HuH-7 (cell line): ENCODE data around the gene REEP6.

Experiments
- DNase-seq: peaks from one replicate; pipeline ENCODE4 v3.0.0; 2011; ENCODE audit warnings: low spot score

The REEP6 gene

DNA sequence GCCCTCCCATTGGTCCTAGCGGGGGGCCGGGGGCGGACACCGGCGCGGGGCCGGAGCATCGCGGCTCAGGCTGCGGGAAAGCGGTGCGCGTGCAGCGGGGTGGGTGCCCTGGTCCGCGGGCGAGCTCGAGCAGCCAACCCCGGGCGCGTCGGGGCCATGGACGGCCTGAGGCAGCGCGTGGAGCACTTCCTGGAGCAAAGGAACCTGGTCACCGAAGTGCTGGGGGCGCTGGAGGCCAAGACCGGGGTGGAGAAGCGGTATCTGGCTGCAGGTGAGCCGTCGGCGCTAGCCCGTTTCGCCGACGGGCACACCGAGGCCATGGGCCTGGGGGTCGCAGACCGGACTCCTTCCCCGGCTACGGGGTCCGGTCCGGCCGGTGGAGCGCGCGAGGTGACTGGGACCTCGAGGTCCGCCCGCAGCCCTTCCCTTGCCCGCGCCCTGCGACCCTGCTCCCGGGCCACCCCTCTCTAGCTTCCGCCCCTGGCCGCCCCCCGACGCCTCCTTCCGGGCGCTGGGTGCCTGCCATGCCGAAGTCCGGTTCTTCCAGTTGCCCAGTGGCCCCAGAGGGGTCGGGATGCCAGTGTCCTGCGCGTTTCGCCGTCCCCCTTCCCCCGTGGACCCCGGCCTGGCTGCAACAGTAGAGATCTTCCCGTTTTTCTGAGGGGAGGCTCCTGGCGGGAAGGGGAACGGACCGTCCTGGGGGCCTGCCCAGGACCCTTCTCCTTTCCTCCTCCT lies at the start of gene REEP6:
REEP6 (plus strand) TSS at position 68 of the 735 bp plus-strand sequence; CDS start at position 157, 89 bp downstream.
- no peak for DNase-seq

DNA sequence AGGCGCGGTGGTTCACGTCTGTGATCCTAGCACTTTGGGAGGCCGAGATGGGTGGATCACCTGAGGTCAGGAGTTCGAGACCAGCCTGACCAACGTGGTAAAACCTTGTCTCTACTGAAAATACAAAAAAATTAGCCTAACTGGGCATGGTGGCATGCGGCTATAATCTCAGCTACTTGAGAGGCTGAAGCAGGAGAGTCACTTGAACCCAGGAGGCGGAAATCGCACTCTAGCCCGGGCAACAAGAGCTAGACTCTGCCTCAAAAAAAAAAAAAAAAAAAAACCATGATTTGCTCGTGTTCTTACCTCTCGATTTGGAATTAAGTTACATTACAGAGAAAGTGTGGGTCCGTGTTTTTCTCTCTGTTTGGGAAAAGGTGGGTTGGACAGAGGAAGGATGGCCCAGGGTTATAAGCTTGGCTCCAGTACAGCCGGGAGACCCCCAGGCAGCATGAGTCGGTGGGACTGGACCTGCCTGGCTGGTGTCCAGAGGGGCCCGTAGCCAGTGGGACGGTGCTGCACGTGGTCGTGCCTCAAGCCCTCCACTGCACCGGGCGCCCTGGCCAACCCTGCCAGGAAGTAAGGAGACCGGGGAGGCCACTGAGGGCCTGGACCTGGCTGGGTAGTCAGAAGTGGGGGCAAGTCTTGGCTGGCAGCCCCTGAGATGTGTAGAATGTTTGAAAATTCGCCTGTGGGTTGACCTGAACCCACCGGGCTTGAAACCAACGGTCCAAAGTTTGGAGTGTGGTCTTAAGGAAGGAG lies 49.1 kb upstream of the REEP6 start:
- no peak for DNase-seq

DNA sequence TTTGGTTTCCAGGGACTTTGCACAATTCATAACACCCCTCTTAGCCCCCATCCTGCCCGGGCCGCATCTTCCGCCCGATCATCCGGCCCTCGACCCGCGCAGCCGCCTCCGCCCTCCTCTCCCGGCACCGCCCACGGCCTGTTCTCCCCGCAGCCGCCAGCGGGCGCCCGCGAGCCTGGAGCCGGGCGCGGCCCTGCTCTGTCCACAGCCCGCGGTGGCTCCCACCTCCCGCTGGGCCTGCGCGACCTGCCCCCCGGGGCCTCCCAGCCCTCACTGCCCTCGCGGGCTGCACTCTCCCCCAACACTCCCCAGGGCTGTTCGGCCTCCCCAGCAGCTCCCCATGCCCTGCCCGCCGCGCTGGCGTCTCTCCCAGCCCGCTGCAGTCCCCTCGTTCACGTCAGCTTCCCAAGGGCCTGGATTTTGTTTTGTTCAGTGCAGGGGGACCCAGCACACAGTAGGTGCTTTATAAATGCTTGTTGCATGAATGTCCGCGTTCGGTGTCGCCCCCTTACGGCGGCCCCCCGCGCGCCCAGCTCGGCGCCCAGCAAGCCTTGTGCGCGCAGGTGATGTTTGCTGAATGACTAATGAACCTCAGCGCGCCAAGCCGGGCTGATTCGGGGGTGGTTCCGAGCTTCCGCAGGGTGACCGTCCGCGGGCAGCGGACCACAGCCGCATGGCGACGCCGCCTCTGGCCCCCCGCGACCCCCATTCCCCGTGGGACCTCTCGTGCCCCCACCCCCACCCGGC lies 45.6 kb upstream of the REEP6 start:
- peak; percentile 89 for DNase-seq

DNA sequence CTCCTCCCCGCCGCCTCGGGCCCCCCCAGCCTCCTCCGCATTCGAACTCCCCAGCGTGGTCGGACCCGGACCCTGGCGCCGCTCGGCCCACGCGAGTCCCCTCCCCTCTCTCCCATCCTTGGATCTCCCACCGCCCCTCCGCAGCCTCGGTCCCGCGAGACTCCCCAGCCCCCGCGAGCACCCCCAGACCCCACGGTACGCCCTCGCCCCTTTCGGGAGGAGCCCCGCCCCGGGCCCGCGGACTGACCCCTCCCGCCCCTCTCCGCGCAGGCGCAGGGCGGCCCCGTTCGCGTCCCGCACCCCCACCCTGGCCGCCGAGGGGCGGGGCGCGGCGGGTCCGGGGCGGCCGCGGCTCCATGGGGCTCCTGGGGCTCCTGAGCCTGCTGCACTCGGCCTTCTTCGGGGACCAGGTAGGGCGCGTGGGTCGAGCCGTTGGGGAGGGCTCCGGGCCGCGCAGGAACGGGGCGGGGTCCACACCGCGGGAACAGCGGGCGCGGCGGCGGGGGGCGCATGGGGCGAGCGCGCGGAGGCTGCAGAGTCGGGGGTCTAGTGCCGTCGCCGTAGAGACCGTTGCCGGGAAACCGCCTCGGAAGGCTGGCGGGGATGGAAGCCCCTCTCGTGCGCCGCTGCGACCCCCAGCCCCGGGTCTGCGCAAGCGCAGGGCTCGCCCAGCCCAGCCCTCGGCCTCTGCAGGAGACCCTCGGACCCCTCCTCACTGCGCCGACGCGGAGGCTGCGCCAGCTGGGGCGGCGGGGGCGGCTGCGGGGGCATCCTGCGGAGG lies 44.9 kb upstream of the REEP6 start:
- DNase-seq: peak; percentile 79

DNA sequence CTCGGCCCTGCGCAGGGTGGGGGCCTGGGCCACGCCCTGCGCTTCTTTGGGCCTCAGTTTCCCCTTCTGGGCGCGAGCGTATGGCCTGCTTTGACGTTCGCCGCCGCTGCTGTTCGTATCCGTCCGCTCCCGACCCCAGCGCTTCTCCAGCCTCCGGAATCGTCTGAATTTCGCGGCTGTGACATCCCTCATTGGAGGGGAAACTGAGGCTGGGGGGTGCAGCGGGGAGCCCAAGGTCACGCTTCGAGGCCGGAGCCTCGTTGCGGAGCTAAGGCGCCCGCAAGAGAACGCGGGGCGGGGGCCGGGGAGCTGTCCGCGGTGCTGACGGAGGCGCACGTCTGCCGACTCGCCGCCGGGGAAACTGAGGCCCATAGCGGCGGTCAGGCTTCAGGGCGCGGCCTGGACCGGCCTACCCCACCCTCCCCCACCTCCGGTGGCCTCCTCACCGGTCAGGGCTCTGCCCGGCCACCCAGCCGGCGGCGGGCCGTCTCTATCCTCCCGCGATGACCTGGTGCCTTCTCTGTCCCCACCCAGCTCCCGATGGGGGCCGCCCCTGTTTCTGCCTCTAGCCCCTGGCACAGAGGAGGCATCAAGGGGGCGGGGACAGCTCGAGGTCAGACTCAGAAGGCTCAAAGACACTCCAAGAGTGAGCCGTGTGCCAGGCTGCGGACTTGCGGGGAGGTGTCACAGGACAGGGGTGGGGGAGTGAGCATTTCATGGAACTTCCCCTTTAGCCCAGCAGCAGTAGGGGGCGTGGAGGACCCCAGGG lies 44.1 kb upstream of the REEP6 start:
- no peak for DNase-seq

DNA sequence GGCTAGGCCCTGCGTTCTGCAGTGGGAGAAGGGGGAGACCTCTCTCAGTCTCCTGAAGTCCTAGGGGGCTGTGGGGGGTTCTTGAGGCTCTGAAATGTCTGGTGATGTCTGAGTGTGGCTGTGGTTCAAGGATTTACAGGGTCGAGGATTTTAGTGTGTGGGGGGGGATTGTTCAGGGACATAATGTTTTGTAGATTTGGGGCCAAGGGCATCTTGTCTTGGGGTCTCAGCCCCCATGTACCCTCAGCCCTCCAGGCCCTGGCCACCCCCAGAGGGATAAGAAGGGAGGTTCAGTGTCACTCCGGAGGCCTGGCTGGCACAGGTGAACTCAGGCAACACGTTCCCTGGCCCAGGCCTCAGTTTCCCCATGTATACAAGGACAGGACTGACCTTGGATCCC lies 43.5 kb upstream of the REEP6 start:
- no peak for DNase-seq

DNA sequence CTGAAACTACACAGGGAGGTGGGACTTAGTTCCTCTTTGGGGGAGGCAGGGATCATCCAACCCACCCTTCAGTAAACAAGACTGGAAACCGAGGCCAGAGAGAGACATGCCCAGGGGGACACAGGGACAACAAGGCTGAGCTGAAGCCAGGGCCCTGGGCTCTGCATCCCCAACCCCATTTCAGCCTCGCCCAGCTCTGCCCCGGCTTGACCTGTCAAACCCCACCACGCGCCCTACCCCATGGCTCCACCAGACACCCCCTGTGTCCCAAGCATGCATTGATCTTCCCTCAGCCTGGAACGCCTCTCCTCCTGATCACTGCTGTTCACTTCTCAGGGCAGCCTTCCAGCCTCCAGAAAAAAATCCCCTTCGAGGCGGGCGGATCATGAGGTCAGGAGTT lies 43.0 kb upstream of the REEP6 start:
- no peak for DNase-seq

DNA sequence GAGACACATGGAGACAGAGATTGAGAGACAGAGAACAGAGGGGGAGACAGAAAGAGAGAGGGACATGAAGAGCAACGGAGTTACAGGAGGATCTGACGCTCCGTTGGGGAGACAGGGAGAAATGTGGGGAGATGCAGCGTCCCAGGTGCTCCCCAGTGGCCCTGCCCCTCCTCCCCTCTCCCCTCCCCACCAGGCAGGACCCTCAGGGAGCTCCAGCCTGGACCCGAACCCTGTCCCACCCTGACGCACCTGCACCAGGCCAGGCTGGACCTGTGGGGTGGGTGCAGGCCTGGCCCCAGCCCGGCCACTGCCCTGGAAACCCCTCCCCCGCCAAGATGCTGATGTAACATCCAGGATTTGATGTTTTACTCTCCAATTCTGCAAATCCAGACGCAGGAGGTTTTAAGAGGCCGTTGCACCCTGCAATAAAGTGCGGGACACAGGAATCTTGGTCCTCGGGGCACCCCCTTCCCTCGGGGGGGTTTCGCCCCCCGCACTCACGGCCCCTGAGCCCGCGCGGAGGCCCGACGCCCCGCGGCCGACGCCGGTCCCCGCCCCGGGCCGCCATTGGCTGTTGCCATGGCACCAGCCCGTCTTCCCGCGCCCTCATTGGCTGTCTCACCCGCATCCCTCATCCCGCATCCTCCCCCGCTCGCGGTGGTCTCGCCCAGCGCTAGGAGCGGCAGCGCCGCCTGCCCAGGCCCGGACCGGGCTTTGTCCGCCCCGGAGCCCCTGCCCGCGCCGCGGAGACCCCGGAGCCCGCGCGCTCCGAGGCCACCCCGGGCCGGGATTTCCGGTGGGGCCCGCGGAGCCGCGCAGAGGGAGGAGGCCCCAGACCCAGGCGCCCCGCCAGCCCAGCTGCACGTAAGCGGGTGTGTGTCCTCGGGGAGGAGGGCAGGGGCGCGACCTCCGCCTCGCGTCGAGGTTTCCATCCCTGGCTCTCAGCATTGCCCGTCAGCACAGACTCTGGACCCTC lies 41.2 kb upstream of the REEP6 start, which contains the start of gene APC2:
APC2 (plus strand) TSS at position 655 of the 976 bp plus-strand sequence. CDS start 2,881 bp downstream, outside the sequence.
- no peak for DNase-seq

DNA sequence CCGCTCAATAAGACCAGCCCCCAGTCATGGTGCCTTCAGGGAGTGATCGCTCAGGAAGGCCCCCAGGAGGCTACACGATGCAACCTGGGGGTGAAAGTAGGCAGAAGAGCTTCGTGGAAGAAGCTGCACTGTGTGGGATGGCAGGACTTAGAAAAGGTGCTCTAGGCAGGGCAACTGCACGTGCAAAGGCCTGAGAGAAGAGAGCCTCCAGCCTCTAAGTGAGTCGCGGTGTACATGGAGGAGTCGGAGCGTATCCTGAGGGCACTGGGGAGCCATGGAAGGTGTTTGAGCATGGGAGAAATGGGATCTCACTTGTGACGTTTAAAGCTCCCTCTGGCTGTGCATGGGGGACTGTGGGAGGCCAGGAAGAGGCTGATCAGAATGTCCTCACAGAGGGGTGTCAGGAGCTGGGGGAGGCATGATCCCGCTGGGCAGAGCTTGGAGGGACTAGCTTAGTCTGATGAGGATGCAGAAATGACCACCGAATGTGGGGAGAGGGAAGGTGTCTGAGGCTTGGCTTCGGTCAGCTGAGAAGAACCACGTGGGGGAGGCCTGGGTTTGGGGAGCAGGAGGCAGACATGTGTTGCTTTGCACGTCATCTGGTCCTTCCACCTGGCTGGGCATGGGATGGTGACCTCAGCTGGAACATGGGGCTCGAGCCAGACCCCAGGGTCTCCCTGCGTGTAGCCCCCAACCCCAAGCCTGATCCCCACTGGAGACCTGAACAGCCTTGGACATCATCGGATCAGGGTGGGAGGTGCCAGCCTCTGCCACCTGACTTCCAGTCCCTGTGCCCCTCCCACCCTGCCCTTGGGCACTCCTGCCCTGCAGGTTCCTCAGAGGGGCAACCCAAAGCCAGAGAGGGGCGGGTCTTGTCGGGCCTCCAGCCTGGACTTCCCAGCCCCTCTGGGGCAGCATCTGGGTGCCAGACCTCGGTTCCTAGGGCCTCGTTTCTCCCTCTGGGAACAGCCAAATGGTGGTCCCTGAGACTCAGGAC lies 39.9 kb upstream of the REEP6 start:
- DNase-seq: no peak

DNA sequence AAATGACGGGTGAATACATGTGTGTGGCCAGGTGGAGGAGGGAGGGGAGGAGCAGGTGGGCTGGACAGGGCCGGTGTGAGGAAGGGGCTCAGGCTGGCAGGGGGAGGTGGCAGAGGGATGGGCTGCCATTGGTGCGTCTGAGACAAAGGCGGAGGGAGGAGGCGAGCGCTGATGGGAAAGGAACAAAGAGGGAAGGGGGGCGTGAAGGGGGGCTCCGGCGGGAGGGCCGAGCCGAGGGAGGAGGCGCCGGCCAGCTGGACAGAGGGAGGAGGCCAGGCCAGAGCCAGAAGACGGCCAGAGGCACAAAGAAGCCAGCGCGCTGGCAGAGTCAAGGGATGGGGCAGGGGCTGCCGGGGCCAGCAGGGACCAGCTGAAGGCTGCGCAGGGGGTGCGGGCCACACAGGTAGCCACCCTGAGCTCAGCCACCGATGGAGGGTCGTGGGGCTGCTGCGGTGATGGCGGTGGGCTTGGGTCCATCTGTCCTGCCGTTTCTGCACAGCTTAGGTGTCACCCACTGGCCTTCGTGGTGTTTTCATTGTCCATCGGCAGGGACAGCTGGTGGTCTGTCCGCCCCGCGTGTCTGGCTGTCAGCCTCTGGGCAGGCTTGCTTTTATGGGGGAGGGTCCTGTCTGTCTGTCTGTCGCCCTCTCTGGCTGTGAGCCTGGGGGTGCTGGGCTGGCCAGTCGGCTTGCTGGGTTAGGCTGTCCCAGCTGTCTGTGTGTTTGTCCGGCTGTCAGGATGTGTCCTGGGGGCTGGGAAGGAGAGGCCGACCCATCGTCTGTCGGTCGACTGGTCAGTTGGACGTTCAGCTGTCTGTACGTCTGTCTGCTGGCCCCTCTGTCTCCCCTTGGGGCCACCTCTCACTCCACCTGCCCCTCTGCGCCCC lies 38.8 kb upstream of the REEP6 start:
- DNase-seq: no peak

DNA sequence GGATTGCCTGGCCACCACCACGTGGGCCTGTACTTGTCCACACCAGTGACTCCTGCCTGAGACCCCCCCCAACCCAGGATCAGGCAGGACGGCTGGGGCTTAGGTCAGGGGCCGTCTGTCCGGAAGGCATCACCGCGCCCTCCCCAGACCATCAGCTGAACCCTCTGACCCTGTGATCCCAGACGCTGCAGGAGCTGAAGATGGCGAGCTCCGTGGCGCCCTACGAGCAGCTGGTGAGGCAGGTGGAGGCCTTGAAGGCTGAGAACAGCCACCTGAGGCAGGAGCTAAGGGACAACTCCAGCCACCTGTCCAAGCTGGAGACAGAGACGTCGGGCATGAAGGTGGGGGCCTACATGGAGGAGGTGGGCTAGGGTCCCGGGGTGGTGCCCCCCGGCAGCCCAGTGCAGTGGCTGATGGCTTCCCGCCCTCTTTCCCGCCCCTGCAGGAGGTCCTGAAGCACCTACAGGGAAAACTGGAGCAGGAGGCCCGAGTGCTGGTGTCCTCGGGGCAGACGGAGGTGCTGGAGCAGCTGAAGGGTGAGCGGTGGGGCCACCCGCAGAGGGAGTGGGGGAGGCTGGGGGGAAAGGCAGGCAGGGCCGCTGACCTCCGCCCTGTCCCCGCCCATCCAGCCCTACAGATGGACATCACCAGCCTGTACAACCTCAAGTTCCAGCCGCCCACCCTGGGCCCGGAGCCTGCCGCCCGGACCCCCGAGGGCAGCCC lies 38.0 kb upstream of the REEP6 start:
- no peak for DNase-seq

DNA sequence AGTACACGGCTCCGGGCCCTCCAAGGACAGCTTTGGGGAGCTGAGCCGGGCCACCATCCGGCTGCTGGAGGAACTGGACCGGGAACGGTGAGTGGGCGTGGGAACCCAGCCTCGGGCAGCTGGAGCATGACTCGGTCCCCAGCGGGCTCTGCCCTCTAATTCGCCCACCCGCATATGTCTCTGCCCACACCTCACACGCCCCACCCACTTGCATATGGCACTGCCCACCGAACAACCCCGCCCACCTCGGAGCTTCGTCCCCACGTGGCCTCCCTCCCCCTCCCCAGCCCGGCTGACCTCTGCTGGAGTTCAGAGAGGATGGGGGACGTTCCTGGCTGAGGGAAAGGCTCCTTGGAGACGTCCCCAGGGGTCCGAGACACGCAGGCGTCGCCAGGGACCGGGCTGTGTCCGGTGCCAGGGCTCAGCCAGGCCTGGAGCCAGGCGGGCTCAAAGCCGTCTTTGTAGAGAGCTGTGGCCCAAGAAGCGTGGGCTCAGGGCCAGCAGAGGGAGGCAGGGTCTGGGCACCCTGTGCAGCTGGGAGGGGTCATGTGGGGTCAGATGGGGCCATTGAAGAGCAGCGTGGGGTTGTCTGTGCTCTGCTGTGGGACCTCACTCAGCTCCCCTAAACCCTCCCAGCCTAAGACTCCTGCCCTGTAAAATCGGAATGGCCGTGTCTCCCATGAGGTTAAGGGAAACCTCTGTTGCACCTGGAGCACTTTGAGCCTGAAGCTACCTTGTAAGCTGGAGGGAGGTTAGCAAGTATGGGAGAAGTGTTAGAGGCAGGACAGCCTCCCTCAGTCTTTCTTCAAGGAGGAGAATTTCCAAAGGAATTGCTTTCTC lies 37.2 kb upstream of the REEP6 start:
- DNase-seq: no peak

DNA sequence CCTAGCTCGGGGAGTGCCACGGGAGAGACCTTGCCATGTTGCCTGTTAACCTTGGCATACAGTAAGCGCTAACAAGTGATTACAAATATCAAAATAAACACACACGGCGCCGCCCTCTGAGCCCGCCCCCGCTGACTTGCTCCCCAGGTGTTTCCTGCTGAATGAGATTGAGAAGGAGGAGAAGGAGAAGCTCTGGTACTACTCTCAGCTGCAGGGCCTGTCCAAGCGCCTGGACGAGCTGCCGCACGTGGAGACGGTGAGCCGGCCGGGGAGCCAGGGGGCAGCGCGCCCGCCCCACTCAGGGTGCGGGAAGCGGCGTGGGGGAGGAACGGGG lies 36.0 kb upstream of the REEP6 start:
- no peak for DNase-seq

DNA sequence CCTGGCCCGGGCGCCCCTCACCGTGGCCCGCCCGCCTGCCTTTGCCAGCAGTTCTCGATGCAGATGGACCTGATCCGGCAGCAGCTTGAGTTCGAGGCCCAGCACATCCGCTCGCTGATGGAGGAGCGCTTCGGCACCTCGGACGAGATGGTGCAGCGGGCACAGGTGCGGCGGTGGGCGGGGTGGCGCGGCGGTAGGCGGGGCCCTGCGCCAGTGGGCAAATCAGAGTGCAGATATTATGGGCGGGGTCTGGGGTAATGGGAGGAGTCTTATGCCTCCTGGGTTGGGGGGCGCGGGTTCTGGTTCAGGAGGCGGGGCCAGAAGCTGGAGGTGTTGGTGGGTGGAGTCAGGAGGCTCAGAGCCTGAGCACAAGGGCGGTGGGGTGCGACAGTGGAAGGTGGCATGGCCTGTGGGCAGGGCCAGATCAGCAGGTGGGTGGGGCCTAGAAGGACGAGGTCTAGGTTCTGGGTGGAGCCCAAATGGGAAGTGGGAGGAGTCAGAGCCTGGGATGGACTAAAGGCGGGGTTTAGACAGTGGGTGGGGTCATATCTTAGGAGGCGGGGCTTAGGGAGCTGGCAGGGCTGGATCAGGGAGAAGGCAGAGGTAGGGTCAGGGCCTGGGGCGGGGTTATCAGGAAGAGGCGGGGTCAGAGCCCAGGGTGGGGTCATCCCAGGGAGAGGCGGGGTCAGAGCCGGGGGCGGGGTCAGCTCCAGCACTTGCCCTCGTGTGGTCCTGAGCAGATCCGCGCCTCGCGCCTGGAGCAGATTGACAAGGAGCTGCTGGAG lies 35.5 kb upstream of the REEP6 start:
- DNase-seq: peak; percentile 77
